ENCODE measurements around the gene DNAH11. TPM values are rescaled to one million over a fixed set of nuclear protein-coding genes. Genes with fewer than 3 reads are reported as not detected.

The DNAH11 gene
- total RNA-seq, 1 donor from 2014 or later: 0.22 TPM

DNA sequence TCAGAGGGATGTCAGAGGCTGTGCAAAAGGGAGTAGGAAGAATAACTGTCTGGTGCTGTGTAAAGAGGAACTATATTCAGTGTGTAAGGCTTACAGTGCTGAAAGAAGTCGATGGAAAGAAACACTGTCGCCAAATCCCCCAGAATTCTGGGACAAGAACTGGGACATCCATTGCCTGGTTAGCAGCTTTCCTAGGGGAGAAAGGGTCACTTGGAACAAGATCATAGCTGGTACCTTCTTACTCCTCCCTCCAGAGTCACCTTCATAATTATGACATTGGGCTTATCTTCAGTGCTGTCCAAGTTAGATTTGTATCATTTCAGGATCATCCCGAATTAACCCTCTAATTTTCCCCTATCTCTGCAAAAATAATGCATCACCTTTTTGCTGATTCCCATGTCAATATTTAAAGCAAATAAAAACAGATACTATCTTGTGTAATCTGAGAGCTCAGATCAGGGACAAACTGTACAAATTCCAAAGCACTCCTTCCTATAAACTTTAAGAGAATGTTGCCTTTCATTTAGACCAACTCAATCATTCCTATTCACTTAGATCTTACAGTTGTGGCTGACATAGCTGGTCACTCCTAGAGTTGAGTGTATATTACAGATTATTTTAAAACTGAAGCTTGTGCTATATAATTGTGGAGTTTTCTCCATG lies 96.5 kb downstream of the DNAH11 start:
- no peak overlapping the region for H3K4me3 Mint-ChIP-seq (ENCODE audit: unreplicated experiment)
- DNase-seq: no peak
- no peak overlapping the region for H3K27ac Mint-ChIP-seq (ENCODE audit: unreplicated experiment)
- no peaks in the 10 kb centered on the region for H3K36me3 Mint-ChIP-seq (ENCODE audit: unreplicated experiment)
- TF ChIP-seq, protein P1, sequence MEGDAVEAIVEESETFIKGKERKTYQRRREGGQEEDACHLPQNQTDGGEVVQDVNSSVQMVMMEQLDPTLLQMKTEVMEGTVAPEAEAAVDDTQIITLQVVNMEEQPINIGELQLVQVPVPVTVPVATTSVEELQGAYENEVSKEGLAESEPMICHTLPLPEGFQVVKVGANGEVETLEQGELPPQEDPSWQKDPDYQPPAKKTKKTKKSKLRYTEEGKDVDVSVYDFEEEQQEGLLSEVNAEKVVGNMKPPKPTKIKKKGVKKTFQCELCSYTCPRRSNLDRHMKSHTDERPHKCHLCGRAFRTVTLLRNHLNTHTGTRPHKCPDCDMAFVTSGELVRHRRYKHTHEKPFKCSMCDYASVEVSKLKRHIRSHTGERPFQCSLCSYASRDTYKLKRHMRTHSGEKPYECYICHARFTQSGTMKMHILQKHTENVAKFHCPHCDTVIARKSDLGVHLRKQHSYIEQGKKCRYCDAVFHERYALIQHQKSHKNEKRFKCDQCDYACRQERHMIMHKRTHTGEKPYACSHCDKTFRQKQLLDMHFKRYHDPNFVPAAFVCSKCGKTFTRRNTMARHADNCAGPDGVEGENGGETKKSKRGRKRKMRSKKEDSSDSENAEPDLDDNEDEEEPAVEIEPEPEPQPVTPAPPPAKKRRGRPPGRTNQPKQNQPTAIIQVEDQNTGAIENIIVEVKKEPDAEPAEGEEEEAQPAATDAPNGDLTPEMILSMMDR (IDR thresholded peaks at IDR 0.05; ENCODE audit: partially characterized antibody, unreplicated experiment): no peak
- H3K4me1 Mint-ChIP-seq (ENCODE audit: low read depth, unreplicated experiment): no peaks in the 10 kb centered on the region
- H3K27me3 Mint-ChIP-seq (ENCODE audit: unreplicated experiment): no peaks in the 10 kb centered on the region
- H3K9me3 Mint-ChIP-seq (ENCODE audit: unreplicated experiment): peaks cover 1% of the 10 kb centered on the region

DNA sequence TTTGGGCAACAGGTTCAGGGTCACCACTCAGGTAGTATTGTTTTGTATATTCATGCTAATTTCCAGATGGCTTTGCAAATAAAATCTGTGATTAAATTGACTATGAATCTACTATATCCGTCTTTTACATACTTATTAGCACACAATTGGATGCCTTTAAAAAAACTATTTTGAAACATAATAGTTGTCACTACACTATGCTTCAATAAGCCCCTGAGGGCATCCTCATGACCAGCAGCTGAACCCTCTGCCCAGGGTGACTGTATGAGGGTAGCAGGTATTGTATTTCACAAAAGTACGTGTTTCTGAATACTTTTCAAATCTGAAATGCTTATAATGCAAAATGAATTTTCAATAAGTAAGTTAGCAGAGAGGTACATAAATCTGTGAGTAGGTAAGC lies 97.3 kb downstream of the DNAH11 start:
- Mint-ChIP-seq H3K27ac (ENCODE audit: unreplicated experiment) (no peak overlapping the region), H3K4me3 (ENCODE audit: unreplicated experiment) (no peak overlapping the region), H3K4me1 (ENCODE audit: low read depth, unreplicated experiment) (no peaks in the 10 kb centered on the region), H3K9me3 (ENCODE audit: unreplicated experiment) (peaks cover 1% of the 10 kb centered on the region), H3K36me3 (ENCODE audit: unreplicated experiment) (no peaks in the 10 kb centered on the region), H3K27me3 (ENCODE audit: unreplicated experiment) (no peaks in the 10 kb centered on the region)
- TF ChIP-seq, protein P1 (IDR thresholded peaks at IDR 0.05; ENCODE audit: partially characterized antibody, unreplicated experiment): no peak
- no peak for DNase-seq

DNA sequence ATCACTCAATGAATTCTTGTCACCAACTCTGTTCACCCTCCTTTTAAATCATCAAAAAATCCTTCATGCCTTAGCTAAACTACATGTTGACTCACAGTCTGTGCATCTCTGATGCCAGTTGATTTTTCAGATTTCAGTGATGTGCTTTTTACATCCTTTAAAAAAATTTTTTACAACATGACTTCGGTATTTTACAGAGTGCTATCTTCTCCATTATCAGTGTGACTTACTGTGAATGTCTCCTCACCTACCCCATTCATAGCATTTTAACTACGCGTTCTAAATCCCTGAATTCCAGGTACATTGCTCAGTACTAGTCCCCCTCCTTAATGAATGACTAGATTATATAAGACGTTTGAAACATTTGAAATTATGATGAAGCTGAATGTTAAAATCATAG lies 98.7 kb downstream of the DNAH11 start:
- Mint-ChIP-seq H3K4me1 (ENCODE audit: low read depth, unreplicated experiment) (no peaks in the 10 kb centered on the region), H3K27me3 (ENCODE audit: unreplicated experiment) (no peaks in the 10 kb centered on the region), H3K36me3 (ENCODE audit: unreplicated experiment) (no peaks in the 10 kb centered on the region), H3K4me3 (ENCODE audit: unreplicated experiment) (no peak overlapping the region), H3K9me3 (ENCODE audit: unreplicated experiment) (peaks cover 1% of the 10 kb centered on the region), H3K27ac (ENCODE audit: unreplicated experiment) (no peak overlapping the region)
- no peak for DNase-seq
- TF ChIP-seq, protein P1 (IDR thresholded peaks at IDR 0.05; ENCODE audit: partially characterized antibody, unreplicated experiment): no peak

DNA sequence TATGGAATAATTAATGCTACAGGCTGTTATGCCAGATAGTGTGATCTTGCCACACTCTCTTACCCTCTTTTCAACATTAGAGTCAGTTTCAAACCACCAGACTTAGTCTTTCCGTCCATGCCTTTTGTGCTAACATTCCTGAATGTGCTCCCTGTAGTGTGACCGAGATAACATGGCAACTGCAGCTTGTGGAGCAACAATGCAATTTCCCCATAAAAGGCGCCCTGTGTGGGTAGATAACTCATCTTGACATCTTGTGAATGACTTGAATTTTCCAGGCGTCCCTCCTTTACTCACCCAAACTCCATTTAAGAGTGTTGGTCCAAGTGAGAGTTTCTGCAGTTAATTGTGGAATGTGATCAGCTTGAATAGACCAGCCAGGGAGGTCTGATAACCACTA lies 99.6 kb downstream of the DNAH11 start:
- Mint-ChIP-seq H3K27ac (ENCODE audit: unreplicated experiment) (no peak overlapping the region), H3K27me3 (ENCODE audit: unreplicated experiment) (no peaks in the 10 kb centered on the region), H3K4me1 (ENCODE audit: low read depth, unreplicated experiment) (no peaks in the 10 kb centered on the region), H3K4me3 (ENCODE audit: unreplicated experiment) (no peak overlapping the region), H3K36me3 (ENCODE audit: unreplicated experiment) (peaks cover 4% of the 10 kb centered on the region), H3K9me3 (ENCODE audit: unreplicated experiment) (peaks cover 1% of the 10 kb centered on the region)
- no peak for DNase-seq
- TF ChIP-seq, protein P1 (IDR thresholded peaks at IDR 0.05; ENCODE audit: partially characterized antibody, unreplicated experiment): no peak

DNA sequence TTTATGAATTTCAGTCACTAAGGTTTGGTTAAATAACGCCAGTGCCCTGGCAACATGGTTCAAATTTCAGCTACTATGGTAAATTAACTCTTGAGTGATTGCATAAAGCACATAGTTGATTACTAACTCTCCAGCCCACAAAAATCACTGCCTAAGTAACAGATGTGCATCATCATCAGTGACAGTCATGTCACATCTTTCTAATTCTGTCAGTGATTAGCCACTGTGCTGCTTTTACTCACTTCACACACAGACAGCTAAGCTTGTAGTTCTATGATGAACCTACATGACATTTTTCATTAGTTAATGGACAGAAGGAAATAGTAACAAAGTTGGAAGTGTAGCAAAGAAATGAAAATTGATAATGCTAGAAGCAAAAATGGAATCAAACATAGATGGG lies 108.9 kb downstream of the DNAH11 start:
- Mint-ChIP-seq H3K4me3 (ENCODE audit: unreplicated experiment) (no peak overlapping the region), H3K27ac (ENCODE audit: unreplicated experiment) (no peak overlapping the region), H3K4me1 (ENCODE audit: low read depth, unreplicated experiment) (no peaks in the 10 kb centered on the region), H3K9me3 (ENCODE audit: unreplicated experiment) (peaks cover 2% of the 10 kb centered on the region), H3K27me3 (ENCODE audit: unreplicated experiment) (no peaks in the 10 kb centered on the region), H3K36me3 (ENCODE audit: unreplicated experiment) (peaks cover 4% of the 10 kb centered on the region)
- TF ChIP-seq, protein P1 (IDR thresholded peaks at IDR 0.05; ENCODE audit: partially characterized antibody, unreplicated experiment): no peak
- no peak for DNase-seq

All from glutamatergic neuron (in vitro differentiated cells).